ENCODE measurements around the gene FES. TPM values are rescaled to one million over a fixed set of nuclear protein-coding genes. Genes with fewer than 3 reads are reported as not detected.

Gene FES
- total RNA-seq, 4 donors from 2014 or later: 62.0 to 183 (median 72.1) TPM

DNA sequence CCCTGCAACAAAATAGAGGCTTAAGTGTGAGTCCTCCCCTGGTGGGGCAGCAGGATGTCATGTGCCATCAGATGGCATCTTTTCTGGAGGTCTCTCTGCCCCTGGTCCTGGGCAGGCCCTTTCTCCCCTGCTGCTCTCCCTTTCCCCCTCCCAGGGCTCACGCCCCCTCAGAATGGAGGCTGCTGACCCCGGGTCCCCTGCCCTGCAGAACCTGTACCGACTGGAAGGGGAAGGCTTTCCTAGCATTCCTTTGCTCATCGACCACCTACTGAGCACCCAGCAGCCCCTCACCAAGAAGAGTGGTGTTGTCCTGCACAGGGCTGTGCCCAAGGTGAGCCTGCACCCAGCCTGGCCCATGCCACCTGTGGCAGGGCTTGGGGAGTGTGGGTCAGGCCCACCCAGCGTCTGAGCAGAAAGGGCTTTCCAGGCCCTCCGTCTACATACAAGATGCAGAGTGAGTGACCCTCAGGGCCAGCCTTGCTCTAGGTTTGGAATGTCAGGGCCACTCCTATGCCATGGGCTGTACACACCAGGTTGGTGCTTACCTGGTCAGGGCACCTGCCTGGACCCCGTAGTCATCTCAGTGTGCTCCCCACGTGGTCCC lies 7.1 kb downstream of the FES start:
- peaks cover 6 to 99% (median 7%) of the 10 kb centered on the region in 3 donors for H3K36me3 ChIP-seq
- no peak for TF ChIP-seq EP300 (IDR thresholded peaks at IDR 0.05)
- TF ChIP-seq, protein P1, sequence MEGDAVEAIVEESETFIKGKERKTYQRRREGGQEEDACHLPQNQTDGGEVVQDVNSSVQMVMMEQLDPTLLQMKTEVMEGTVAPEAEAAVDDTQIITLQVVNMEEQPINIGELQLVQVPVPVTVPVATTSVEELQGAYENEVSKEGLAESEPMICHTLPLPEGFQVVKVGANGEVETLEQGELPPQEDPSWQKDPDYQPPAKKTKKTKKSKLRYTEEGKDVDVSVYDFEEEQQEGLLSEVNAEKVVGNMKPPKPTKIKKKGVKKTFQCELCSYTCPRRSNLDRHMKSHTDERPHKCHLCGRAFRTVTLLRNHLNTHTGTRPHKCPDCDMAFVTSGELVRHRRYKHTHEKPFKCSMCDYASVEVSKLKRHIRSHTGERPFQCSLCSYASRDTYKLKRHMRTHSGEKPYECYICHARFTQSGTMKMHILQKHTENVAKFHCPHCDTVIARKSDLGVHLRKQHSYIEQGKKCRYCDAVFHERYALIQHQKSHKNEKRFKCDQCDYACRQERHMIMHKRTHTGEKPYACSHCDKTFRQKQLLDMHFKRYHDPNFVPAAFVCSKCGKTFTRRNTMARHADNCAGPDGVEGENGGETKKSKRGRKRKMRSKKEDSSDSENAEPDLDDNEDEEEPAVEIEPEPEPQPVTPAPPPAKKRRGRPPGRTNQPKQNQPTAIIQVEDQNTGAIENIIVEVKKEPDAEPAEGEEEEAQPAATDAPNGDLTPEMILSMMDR (IDR thresholded peaks at IDR 0.05): no peak
- TF ChIP-seq POLR2A (IDR thresholded peaks at IDR 0.05): no peak

DNA sequence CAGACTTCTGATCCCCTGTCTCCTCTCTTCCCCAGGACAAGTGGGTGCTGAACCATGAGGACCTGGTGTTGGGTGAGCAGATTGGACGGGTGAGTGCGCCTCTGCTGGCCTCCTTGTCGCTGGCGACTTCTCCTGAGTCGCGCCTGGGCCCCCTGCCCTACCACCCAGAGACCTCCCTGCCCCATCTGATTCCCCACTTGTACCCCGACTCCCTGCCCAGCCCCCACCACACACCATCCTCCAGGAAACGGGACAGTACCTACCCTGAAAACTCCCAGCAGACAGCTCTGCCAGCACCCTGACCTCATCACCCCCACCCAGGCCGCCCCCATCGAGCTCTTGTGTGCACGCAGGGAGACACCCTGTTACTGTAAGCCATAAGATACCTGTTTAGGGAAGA lies 7.7 kb downstream of the FES start:
- no peaks in the 10 kb centered on the region for H3K27me3 ChIP-seq
- TF ChIP-seq POLR2A (IDR thresholded peaks at IDR 0.05): no peak
- no peak for TF ChIP-seq EP300 (IDR thresholded peaks at IDR 0.05)
- TF ChIP-seq, protein P1 (IDR thresholded peaks at IDR 0.05): no peak
- 90% methylated on average over 11 of the region's 11 CpGs for WGBS, 2 donors

More for the DNA sequence above, 7.1 kb downstream of the FES start:
- no peak for DNase-seq (ENCODE audit: low spot score in 2 of 2)
- Histone ChIP-seq H3K9me3 (no peaks in the 10 kb centered on the region), H3K27me3 (no peaks in the 10 kb centered on the region), H3K4me3 (no peak overlapping the region), H3K27ac (no peak overlapping the region), H3K4me1 (peaks cover 0 to 10% (median under 1%) of the 10 kb centered on the region in 4 donors)
- WGBS, 2 donors: 89 to 92% methylated on average over 8 of the region's 8 CpGs

DNA sequence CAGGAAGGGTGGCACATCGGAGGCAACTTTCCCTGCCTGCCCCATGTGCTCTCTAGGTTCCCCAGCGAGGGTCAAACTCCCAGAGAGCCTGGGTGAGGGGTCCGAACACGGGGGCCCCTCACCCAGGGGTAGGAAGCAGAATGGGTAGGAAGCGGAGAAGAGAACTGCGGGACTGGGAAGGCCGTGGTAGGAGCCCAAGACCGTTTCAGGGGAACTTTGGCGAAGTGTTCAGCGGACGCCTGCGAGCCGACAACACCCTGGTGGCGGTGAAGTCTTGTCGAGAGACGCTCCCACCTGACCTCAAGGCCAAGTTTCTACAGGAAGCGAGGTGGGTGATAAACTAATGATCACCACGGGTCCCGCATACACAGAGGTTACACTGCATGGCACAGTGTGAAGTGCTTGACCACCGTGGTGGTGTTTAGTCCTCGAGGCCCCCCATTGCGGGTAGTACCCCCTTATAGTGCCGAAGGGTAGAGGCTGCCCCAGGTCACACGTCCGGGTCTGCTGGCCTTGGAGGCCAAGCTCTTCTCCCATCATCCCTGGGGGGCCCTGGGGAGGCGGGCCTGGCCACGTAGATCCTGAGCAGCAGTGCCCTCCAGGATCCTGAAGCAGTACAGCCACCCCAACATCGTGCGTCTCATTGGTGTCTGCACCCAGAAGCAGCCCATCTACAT lies 8.3 kb downstream of the FES start:
- H3K27ac ChIP-seq: no peak overlapping the region
- WGBS, 2 donors: 92 to 95% methylated on average over 28 to 29 of the region's 29 CpGs
- H3K4me3 ChIP-seq: no peak overlapping the region
- H3K4me1 ChIP-seq: no peaks in the 10 kb centered on the region
- no peaks in the 10 kb centered on the region for H3K9me3 ChIP-seq
- TF ChIP-seq EP300 (IDR thresholded peaks at IDR 0.05): no peak
- TF ChIP-seq, protein P1 (IDR thresholded peaks at IDR 0.05): no peak
- DNase-seq (ENCODE audit: low spot score in 2 of 2): no peak
- no peaks in the 10 kb centered on the region for H3K27me3 ChIP-seq
- H3K36me3 ChIP-seq: peaks cover 6 to 87% (median 7%) of the 10 kb centered on the region in 3 donors

More for the DNA sequence above, 7.7 kb downstream of the FES start:
- Histone ChIP-seq H3K27ac (no peak overlapping the region), H3K4me3 (no peak overlapping the region), H3K4me1 (peaks cover 0 to 4% (median 0%) of the 10 kb centered on the region in 4 donors), H3K9me3 (no peaks in the 10 kb centered on the region), H3K36me3 (peaks cover 6 to 93% (median 7%) of the 10 kb centered on the region in 3 donors)
- DNase-seq (ENCODE audit: low spot score in 2 of 2): no peak

DNA sequence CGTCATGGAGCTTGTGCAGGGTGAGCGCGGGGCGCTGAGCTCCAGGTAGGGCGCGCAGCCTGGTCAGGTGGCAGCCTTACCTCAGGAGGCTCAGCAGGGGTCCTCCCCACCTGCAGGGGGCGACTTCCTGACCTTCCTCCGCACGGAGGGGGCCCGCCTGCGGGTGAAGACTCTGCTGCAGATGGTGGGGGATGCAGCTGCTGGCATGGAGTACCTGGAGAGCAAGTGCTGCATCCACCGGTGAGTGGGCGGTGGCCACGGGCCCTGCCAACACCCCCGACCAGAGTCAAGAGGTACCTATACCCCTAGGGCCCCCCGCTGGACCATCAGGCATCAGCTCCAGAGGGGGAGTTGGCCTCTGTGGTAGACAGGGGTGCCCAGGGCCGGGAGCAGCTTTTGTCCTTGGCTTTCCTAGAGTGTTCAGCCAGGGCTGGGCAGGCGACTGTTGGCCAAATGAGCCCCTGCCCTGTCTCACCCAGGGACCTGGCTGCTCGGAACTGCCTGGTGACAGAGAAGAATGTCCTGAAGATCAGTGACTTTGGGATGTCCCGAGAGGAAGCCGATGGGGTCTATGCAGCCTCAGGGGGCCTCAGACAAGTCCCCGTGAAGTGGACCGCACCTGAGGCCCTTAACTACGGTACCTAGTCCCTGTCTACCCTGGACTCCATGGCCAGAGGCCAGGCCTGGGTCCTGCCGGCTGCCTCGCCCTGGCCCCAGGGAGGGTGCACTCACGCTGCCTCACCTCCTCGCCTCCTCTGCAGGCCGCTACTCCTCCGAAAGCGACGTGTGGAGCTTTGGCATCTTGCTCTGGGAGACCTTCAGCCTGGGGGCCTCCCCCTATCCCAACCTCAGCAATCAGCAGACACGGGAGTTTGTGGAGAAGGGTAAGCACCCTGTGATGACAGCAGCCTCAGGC lies 9.1 kb downstream of the FES start:
- Histone ChIP-seq H3K36me3 (peaks cover 6 to 79% (median 7%) of the 10 kb centered on the region in 3 donors), H3K27me3 (no peaks in the 10 kb centered on the region), H3K4me3 (no peak overlapping the region), H3K4me1 (no peaks in the 10 kb centered on the region), H3K9me3 (no peaks in the 10 kb centered on the region), H3K27ac (no peak overlapping the region)
- TF ChIP-seq, protein P1 (IDR thresholded peaks at IDR 0.05): no peak
- no peak for TF ChIP-seq POLR2A (IDR thresholded peaks at IDR 0.05)
- DNase-seq (ENCODE audit: low spot score in 2 of 2): no peak
- 93 to 94% methylated on average over 22 to 31 of the region's 33 CpGs for WGBS, 2 donors

Data from tibial nerve (tissue), 4 donors.